ENCODE measurements around the gene CFAP46.

GRCh38 chr10:132870426-132870825 lies 71.9 kb downstream of the CFAP46 start:
- TF ChIP-seq CTCF (IDR thresholded peaks at IDR 0.05) = no peak
- no peak for TF ChIP-seq EZH2phosphoT487 (IDR thresholded peaks at IDR 0.05)
- no peak for TF ChIP-seq EZH2 (IDR thresholded peaks at IDR 0.05)
